Measurements from ENCODE around the gene FOXK1. TPM values are rescaled to one million over a fixed set of nuclear protein-coding genes. Genes with fewer than 3 reads are reported as not detected.
"Not testable (repeated sequence)": the region's sequence is repeated elsewhere in the genome, so short reads cannot be mapped to it uniquely, and the experiment has no call there.

The FOXK1 gene
- total RNA-seq, 2 donors from 2014 or later = 36.9 to 43.4 TPM

DNA sequence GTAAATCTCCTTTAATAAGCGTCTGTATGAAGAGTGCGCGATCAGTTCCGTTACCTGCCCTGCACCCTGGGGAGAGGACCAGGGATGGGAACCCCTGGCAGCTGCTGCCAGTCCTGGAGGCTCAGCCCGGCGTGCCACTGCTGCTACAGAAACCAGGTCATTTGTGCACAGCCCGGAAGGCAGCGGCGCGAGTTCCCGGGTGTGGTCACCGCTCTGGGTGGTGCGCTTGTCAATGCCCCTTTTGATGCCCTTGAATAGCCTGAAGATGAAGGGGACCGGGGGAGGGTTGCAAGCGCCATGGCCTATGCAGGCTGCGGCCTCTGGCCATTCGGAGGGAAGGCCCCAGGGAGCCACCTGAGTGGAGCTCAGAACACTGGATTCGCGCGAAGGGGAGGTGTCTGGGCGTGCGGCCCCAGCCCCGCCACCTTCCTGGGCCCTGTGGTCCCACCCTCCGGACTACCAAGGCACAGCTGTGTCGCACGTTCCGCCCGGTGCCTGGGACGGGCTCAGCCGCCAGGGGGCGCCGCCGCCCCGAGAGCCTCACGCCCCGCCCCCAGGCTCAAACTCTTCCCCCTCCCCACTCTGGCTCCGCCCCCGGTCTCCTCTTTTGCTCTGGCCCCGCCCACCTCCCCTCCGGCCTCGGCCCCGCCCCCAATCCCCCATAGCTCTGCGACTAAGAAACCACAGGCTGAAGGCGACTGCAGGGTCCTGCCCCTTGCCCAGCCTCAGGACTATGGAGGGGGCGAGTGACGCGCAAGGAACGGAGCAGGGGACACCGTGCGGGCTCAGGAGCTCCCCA, 109.8 kb downstream of the FOXK1 start:
- H3K4me1 Mint-ChIP-seq = no peaks in the 10 kb centered on the region
- H3K9ac ChIP-seq (ENCODE audit: extremely low read depth, low read length, poor library complexity, severe bottlenecking) = no peak overlapping the region
- H3K9me3 ChIP-seq (ENCODE audit: control insufficient read depth, low read length) = peaks cover 5% of the 10 kb centered on the region
- TF ChIP-seq, protein P1, sequence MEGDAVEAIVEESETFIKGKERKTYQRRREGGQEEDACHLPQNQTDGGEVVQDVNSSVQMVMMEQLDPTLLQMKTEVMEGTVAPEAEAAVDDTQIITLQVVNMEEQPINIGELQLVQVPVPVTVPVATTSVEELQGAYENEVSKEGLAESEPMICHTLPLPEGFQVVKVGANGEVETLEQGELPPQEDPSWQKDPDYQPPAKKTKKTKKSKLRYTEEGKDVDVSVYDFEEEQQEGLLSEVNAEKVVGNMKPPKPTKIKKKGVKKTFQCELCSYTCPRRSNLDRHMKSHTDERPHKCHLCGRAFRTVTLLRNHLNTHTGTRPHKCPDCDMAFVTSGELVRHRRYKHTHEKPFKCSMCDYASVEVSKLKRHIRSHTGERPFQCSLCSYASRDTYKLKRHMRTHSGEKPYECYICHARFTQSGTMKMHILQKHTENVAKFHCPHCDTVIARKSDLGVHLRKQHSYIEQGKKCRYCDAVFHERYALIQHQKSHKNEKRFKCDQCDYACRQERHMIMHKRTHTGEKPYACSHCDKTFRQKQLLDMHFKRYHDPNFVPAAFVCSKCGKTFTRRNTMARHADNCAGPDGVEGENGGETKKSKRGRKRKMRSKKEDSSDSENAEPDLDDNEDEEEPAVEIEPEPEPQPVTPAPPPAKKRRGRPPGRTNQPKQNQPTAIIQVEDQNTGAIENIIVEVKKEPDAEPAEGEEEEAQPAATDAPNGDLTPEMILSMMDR (conservative IDR thresholded peaks at IDR 0.05) = peak; percentile 87
- H3K27ac Mint-ChIP-seq = no peak overlapping the region
- no peaks in the 10 kb centered on the region for H3K4me1 ChIP-seq (ENCODE audit: control insufficient read depth, insufficient read depth, low read length)
- H3K36me3 ChIP-seq (ENCODE audit: control insufficient read depth, insufficient read depth, low read length) = peaks cover 28% of the 10 kb centered on the region
- peak; percentile 96 for DNase-seq
- H3K27me3 Mint-ChIP-seq (ENCODE audit: insufficient read depth) = no peaks in the 10 kb centered on the region
- H3K4me3 ChIP-seq (ENCODE audit: low read length) = no peak overlapping the region
- H3K27ac ChIP-seq (ENCODE audit: low read depth, low read length) = no peak overlapping the region
- H3K36me3 Mint-ChIP-seq (ENCODE audit: low read depth) = peaks cover 42% of the 10 kb centered on the region
- H3K4me3 Mint-ChIP-seq = no peak overlapping the region
- H3K27me3 ChIP-seq (ENCODE audit: control insufficient read depth, insufficient read depth, low read length, poor library complexity, severe bottlenecking) = no peaks in the 10 kb centered on the region
- 72 to 90% methylated on average over 21 to 46 of the region's 50 CpGs for WGBS, 2 experiments (ENCODE audit: insufficient coverage in 1 of 2, insufficient read length in 1 of 2)
- peaks cover 13% of the 10 kb centered on the region for H3K9me3 Mint-ChIP-seq

GRCh38 chr7:4792537-4793126, 110.5 kb downstream of the FOXK1 start:
- Histone ChIP-seq H3K27ac (ENCODE audit: low read depth, low read length) (no peak overlapping the region), H3K4me1 (ENCODE audit: control insufficient read depth, insufficient read depth, low read length) (no peaks in the 10 kb centered on the region), H3K36me3 (ENCODE audit: control insufficient read depth, insufficient read depth, low read length) (peaks cover 28% of the 10 kb centered on the region), H3K9me3 (ENCODE audit: control insufficient read depth, low read length) (peaks cover 5% of the 10 kb centered on the region), H3K27me3 (ENCODE audit: control insufficient read depth, insufficient read depth, low read length, poor library complexity, severe bottlenecking) (no peaks in the 10 kb centered on the region), H3K9ac (ENCODE audit: extremely low read depth, low read length, poor library complexity, severe bottlenecking) (no peak overlapping the region), H3K4me3 (ENCODE audit: low read length) (no peak overlapping the region)
- Mint-ChIP-seq H3K4me3 (no peak overlapping the region), H3K9me3 (peaks cover 13% of the 10 kb centered on the region), H3K36me3 (ENCODE audit: low read depth) (peaks cover 48% of the 10 kb centered on the region), H3K27ac (no peak overlapping the region), H3K27me3 (ENCODE audit: insufficient read depth) (no peaks in the 10 kb centered on the region), H3K4me1 (no peaks in the 10 kb centered on the region)
- 82 to 95% methylated on average over 25 to 47 of the region's 47 CpGs for WGBS, 2 experiments (ENCODE audit: insufficient coverage in 1 of 2, insufficient read length in 1 of 2)
- TF ChIP-seq, protein P1 (conservative IDR thresholded peaks at IDR 0.05) = no peak
- peak; percentile 75 for DNase-seq

- H3K9ac ChIP-seq (ENCODE audit: extremely low read depth, low read length, poor library complexity, severe bottlenecking); H3K4me1 ChIP-seq (ENCODE audit: control insufficient read depth, insufficient read depth, low read length); H3K4me1 Mint-ChIP-seq; H3K27me3 Mint-ChIP-seq (ENCODE audit: insufficient read depth); H3K4me3 Mint-ChIP-seq; H3K27ac Mint-ChIP-seq; H3K27me3 ChIP-seq (ENCODE audit: control insufficient read depth, insufficient read depth, low read length, poor library complexity, severe bottlenecking); H3K9me3 ChIP-seq (ENCODE audit: control insufficient read depth, low read length); DNase-seq; H3K4me3 ChIP-seq (ENCODE audit: low read length); H3K27ac ChIP-seq (ENCODE audit: low read depth, low read length): not testable (repeated sequence)
- H3K36me3 Mint-ChIP-seq (ENCODE audit: low read depth) = peaks cover 45% of the 10 kb centered on the region
- H3K36me3 ChIP-seq (ENCODE audit: control insufficient read depth, insufficient read depth, low read length) = peaks cover 28% of the 10 kb centered on the region
- H3K9me3 Mint-ChIP-seq = peaks cover 13% of the 10 kb centered on the region
- WGBS, 2 experiments (ENCODE audit: insufficient coverage in 1 of 2, insufficient read length in 1 of 2) = 96 to 97% methylated on average over 18 to 30 of the region's 30 CpGs
Observed at GRCh38 chr7:4793385-4793993, 111.4 kb downstream of the FOXK1 start.

DNA sequence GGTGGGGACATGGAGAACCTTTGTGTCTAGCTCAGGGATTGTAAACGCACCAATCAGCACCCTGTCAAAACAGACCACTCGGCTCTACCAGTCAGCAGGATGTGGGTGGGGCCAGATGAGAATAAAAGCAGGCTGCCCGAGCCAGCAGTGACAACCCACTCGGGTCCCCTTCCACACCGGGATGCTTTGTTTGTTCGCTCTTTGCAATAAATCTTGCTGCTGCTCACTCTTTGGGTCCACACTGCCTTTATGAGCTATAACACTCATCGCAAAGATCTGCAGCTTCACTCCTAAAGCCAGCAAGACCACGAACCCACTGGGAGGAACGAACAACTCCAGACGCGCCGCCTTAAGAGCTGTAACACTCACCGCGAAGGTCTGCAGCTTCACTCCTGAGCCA, 112.1 kb downstream of the FOXK1 start:
- WGBS, 2 experiments (ENCODE audit: insufficient coverage in 1 of 2, insufficient read length in 1 of 2) = 84 to 98% methylated on average over 6 to 14 of the region's 14 CpGs
- H3K9me3 ChIP-seq (ENCODE audit: control insufficient read depth, low read length); H3K27me3 Mint-ChIP-seq (ENCODE audit: insufficient read depth); H3K4me3 ChIP-seq (ENCODE audit: low read length); DNase-seq; H3K4me3 Mint-ChIP-seq; H3K27me3 ChIP-seq (ENCODE audit: control insufficient read depth, insufficient read depth, low read length, poor library complexity, severe bottlenecking); H3K4me1 ChIP-seq (ENCODE audit: control insufficient read depth, insufficient read depth, low read length); H3K4me1 Mint-ChIP-seq; H3K9ac ChIP-seq (ENCODE audit: extremely low read depth, low read length, poor library complexity, severe bottlenecking); H3K27ac ChIP-seq (ENCODE audit: low read depth, low read length): not testable (repeated sequence)
- Mint-ChIP-seq H3K36me3 (ENCODE audit: low read depth) (peaks cover 45% of the 10 kb centered on the region), H3K9me3 (peaks cover 13% of the 10 kb centered on the region), H3K27ac (peak overlapping the region; percentile 65)
- peaks cover 28% of the 10 kb centered on the region for H3K36me3 ChIP-seq (ENCODE audit: control insufficient read depth, insufficient read depth, low read length)

Measured in endodermal cell (in vitro differentiated cells).